Measurements from ENCODE around the gene GASK1A.

The GASK1A gene

DNA sequence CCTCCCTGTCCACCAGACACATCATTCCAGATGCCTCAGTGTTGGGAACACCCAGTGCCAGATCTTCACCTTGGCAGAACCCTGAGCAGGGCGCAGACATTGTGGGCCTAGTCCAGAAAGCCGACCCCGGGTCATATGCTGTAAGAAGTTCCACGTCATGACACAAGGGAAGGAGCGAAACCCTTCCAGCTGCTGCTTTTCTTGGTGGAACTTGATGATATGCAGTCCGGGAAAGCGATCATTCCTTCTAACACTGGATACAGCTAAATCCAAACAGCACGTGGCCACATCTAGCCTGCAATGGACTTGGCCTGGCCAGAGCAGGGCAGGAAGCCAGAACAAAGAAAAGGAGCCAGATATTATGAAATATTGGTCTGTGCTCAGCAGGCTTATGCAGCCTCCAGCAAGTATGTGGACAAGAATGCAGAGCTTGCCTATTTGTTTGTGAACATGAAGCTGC lies 22.0 kb downstream of the GASK1A start (continued):
- TF ChIP-seq, protein P1, sequence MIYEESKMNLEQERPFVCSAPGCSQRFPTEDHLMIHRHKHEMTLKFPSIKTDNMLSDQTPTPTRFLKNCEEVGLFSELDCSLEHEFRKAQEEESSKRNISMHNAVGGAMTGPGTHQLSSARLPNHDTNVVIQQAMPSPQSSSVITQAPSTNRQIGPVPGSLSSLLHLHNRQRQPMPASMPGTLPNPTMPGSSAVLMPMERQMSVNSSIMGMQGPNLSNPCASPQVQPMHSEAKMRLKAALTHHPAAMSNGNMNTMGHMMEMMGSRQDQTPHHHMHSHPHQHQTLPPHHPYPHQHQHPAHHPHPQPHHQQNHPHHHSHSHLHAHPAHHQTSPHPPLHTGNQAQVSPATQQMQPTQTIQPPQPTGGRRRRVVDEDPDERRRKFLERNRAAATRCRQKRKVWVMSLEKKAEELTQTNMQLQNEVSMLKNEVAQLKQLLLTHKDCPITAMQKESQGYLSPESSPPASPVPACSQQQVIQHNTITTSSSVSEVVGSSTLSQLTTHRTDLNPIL (CRISPR knock-in tag; IDR thresholded peaks at IDR 0.05; ENCODE audit: low read depth) = no peak
- TF ChIP-seq ZFP3 (CRISPR knock-in tag; IDR thresholded peaks at IDR 0.05) (no peak), ZNF565 (CRISPR knock-in tag; conservative IDR thresholded peaks at IDR 0.05; ENCODE audit: low read depth) (no peak), ZNF8 (CRISPR knock-in tag; IDR thresholded peaks at IDR 0.05) (no peak), TOX (CRISPR knock-in tag; IDR thresholded peaks at IDR 0.05; ENCODE audit: borderline replicate concordance) (no peak)

DNA sequence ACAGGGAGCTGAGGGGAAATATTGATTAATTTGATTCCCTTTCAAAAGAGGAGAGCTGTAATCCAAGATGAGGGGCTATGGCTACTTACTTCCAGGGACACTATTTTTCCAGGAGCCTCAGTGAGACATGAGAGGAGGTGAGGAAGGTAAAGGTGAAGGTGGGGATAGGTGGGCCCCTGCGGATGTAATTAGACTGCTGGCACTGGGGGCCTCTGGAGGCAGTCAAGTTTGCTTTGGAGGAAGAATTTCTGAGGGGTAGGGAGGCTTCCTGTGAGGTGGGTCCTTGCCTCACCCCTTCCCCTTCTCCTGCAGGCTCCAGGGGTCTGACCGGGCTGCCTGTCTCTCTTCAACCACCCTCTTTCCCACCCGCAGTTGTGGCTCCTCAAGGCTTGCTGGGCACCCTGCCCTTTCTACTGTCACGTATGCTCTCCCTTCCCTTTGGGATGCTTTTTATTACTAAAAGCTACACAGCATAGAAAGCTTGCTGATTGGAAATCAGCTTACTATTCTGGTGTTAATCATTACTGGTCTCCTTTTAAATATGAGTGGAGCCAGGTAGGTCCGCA lies 22.5 kb downstream of the GASK1A start:
- no peak for ATAC-seq
- TF ChIP-seq SNAI2 (CRISPR knock-in tag; IDR thresholded peaks at IDR 0.05) (no peak), ZNF70 (CRISPR knock-in tag; IDR thresholded peaks at IDR 0.05) (no peak), TOX (CRISPR knock-in tag; IDR thresholded peaks at IDR 0.05; ENCODE audit: borderline replicate concordance) (no peak), ESRRG (CRISPR knock-in tag; IDR thresholded peaks at IDR 0.05) (no peak), RARB (CRISPR knock-in tag; IDR thresholded peaks at IDR 0.05) (no peak), OSR1 (CRISPR knock-in tag; IDR thresholded peaks at IDR 0.05) (no peak), GLIS3 (CRISPR knock-in tag; IDR thresholded peaks at IDR 0.05) (no peak), PPARA (CRISPR knock-in tag; IDR thresholded peaks at IDR 0.05; ENCODE audit: borderline replicate concordance) (no peak), ZC3H10 (CRISPR knock-in tag; IDR thresholded peaks at IDR 0.05) (no peak), TCF4 (CRISPR knock-in tag; IDR thresholded peaks at IDR 0.05; ENCODE audit: borderline replicate concordance) (no peak), CSDC2 (CRISPR knock-in tag; IDR thresholded peaks at IDR 0.05) (no peak), ZFP30 (CRISPR knock-in tag; IDR thresholded peaks at IDR 0.05) (no peak), ZFP3 (CRISPR knock-in tag; IDR thresholded peaks at IDR 0.05) (no peak), ZNF565 (CRISPR knock-in tag; conservative IDR thresholded peaks at IDR 0.05; ENCODE audit: low read depth) (no peak), ARNTL (CRISPR knock-in tag; IDR thresholded peaks at IDR 0.05; ENCODE audit: borderline replicate concordance, low read depth) (no peak), BACH2 (CRISPR knock-in tag; IDR thresholded peaks at IDR 0.05; ENCODE audit: borderline replicate concordance) (no peak), ZNF8 (CRISPR knock-in tag; IDR thresholded peaks at IDR 0.05) (no peak)
- TF ChIP-seq, protein P2, sequence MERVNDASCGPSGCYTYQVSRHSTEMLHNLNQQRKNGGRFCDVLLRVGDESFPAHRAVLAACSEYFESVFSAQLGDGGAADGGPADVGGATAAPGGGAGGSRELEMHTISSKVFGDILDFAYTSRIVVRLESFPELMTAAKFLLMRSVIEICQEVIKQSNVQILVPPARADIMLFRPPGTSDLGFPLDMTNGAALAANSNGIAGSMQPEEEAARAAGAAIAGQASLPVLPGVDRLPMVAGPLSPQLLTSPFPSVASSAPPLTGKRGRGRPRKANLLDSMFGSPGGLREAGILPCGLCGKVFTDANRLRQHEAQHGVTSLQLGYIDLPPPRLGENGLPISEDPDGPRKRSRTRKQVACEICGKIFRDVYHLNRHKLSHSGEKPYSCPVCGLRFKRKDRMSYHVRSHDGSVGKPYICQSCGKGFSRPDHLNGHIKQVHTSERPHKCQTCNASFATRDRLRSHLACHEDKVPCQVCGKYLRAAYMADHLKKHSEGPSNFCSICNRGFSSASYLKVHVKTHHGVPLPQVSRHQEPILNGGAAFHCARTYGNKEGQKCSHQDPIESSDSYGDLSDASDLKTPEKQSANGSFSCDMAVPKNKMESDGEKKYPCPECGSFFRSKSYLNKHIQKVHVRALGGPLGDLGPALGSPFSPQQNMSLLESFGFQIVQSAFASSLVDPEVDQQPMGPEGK (CRISPR knock-in tag; IDR thresholded peaks at IDR 0.05; ENCODE audit: borderline replicate concordance) = no peak
- TF ChIP-seq, protein P1 (CRISPR knock-in tag; IDR thresholded peaks at IDR 0.05; ENCODE audit: low read depth) = no peak
- TF ChIP-seq, protein P3, sequence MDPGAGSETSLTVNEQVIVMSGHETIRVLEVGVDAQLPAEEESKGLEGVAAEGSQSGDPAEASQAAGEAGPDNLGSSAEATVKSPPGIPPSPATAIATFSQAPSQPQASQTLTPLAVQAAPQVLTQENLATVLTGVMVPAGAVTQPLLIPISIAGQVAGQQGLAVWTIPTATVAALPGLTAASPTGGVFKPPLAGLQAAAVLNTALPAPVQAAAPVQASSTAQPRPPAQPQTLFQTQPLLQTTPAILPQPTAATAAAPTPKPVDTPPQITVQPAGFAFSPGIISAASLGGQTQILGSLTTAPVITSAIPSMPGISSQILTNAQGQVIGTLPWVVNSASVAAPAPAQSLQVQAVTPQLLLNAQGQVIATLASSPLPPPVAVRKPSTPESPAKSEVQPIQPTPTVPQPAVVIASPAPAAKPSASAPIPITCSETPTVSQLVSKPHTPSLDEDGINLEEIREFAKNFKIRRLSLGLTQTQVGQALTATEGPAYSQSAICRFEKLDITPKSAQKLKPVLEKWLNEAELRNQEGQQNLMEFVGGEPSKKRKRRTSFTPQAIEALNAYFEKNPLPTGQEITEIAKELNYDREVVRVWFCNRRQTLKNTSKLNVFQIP (CRISPR knock-in tag; IDR thresholded peaks at IDR 0.05; ENCODE audit: borderline replicate concordance, low read depth) = no peak

GRCh38 chr3:43004282-43004681 lies 25.2 kb downstream of the GASK1A start:
- no peak for ATAC-seq
- TF ChIP-seq TOX (CRISPR knock-in tag; IDR thresholded peaks at IDR 0.05; ENCODE audit: borderline replicate concordance) (no peak), OSR1 (CRISPR knock-in tag; IDR thresholded peaks at IDR 0.05) (no peak), SNAI2 (CRISPR knock-in tag; IDR thresholded peaks at IDR 0.05) (no peak), TCF4 (CRISPR knock-in tag; IDR thresholded peaks at IDR 0.05; ENCODE audit: borderline replicate concordance) (no peak), TSHZ2 (CRISPR knock-in tag; IDR thresholded peaks at IDR 0.05) (no peak), CSDC2 (CRISPR knock-in tag; IDR thresholded peaks at IDR 0.05) (no peak), ISL1 (CRISPR knock-in tag; IDR thresholded peaks at IDR 0.05) (no peak), ZFP30 (CRISPR knock-in tag; IDR thresholded peaks at IDR 0.05) (no peak), ESRRG (CRISPR knock-in tag; IDR thresholded peaks at IDR 0.05) (no peak), ARNTL (CRISPR knock-in tag; IDR thresholded peaks at IDR 0.05; ENCODE audit: borderline replicate concordance, low read depth) (no peak), ZNF8 (CRISPR knock-in tag; IDR thresholded peaks at IDR 0.05) (no peak), ZNF565 (CRISPR knock-in tag; conservative IDR thresholded peaks at IDR 0.05; ENCODE audit: low read depth) (no peak), ZC3H10 (CRISPR knock-in tag; IDR thresholded peaks at IDR 0.05) (no peak), ZNF70 (CRISPR knock-in tag; IDR thresholded peaks at IDR 0.05) (no peak), ZFP3 (CRISPR knock-in tag; IDR thresholded peaks at IDR 0.05) (no peak), PPARA (CRISPR knock-in tag; IDR thresholded peaks at IDR 0.05; ENCODE audit: borderline replicate concordance) (no peak)
- TF ChIP-seq, protein P4, sequence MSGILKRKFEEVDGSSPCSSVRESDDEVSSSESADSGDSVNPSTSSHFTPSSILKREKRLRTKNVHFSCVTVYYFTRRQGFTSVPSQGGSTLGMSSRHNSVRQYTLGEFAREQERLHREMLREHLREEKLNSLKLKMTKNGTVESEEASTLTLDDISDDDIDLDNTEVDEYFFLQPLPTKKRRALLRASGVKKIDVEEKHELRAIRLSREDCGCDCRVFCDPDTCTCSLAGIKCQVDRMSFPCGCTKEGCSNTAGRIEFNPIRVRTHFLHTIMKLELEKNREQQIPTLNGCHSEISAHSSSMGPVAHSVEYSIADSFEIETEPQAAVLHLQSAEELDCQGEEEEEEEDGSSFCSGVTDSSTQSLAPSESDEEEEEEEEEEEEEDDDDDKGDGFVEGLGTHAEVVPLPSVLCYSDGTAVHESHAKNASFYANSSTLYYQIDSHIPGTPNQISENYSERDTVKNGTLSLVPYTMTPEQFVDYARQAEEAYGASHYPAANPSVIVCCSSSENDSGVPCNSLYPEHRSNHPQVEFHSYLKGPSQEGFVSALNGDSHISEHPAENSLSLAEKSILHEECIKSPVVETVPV (CRISPR knock-in tag; IDR thresholded peaks at IDR 0.05) = no peak
- TF ChIP-seq, protein P3 (CRISPR knock-in tag; IDR thresholded peaks at IDR 0.05; ENCODE audit: borderline replicate concordance, low read depth) = no peak

Measured in SK-N-SH treated with all-trans-retinoic acid at 6 μM for 48 hours (cell line).